Measurements from ENCODE around the gene NTSR1.

NTSR1 gene

DNA sequence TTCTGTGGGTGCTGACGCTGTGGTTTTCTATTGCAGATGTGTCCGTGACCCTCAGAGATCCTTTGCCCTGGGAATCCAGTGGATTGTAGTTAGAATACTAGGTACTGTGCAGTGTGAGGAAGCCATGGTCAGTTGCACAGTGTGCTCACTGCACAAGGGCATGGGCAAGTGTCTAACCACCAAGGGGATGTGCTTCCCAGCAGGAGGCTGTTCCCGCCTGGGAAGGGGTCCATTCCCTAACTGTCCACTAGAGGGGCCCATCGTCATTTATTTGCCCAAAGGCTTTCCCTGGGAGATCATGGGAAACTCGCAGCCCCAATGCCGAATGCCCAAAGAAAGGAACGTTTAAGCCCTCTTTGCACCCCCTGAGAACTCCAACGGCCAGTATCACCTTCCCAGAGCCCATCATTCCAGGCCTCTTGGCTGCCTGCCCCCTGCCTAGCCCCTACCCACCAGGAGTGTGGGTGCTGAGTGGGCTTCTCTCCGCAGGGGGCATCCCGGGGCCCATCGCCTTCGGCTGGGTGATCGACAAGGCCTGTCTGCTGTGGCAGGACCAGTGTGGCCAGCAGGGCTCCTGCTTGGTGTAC, 40.1 kb upstream of the NTSR1 start:
- H3K27me3 ChIP-seq (ENCODE audit: insufficient read depth, low read length, poor library complexity, severe bottlenecking): no peaks in the 10 kb centered on the region
- no peaks in the 10 kb centered on the region for H3F3A ChIP-seq (ENCODE audit: low read depth)
- H3K9me2 ChIP-seq (replicated peaks; ENCODE audit: low read depth, low read length): no peaks in the 10 kb centered on the region
- H3K4me3 ChIP-seq (ENCODE audit: low read length, poor library complexity, severe bottlenecking): no peak overlapping the region
- H3K9me3 ChIP-seq (ENCODE audit: insufficient read depth, low read depth, low read length): no peaks in the 10 kb centered on the region
- H3K4me2 ChIP-seq (ENCODE audit: low read depth, low read length, poor library complexity, severe bottlenecking): no peak overlapping the region
- TF ChIP-seq EZH2phosphoT487 (IDR thresholded peaks at IDR 0.05; ENCODE audit: borderline replicate concordance): no peak
- TF ChIP-seq CTCF (conservative IDR thresholded peaks at IDR 0.05; ENCODE audit: low read length): peak; percentile 80
- H3K4me1 ChIP-seq (ENCODE audit: insufficient read depth, low read length, poor library complexity, severe bottlenecking): no peaks in the 10 kb centered on the region
- H3K36me3 ChIP-seq (ENCODE audit: insufficient read depth, low read length): peaks cover 28% of the 10 kb centered on the region; the same call in 1 of the 2 replicates
- H3K9ac ChIP-seq (ENCODE audit: low read depth, low read length, poor library complexity, severe bottlenecking): no peak overlapping the region
- no peak overlapping the region for H2AFZ ChIP-seq (ENCODE audit: low read length)
- no peaks in the 10 kb centered on the region for H3K79me2 ChIP-seq (ENCODE audit: insufficient read depth, low read length)
- H4K20me1 ChIP-seq (ENCODE audit: insufficient read depth, low read length, poor library complexity, severe bottlenecking): no peaks in the 10 kb centered on the region

DNA sequence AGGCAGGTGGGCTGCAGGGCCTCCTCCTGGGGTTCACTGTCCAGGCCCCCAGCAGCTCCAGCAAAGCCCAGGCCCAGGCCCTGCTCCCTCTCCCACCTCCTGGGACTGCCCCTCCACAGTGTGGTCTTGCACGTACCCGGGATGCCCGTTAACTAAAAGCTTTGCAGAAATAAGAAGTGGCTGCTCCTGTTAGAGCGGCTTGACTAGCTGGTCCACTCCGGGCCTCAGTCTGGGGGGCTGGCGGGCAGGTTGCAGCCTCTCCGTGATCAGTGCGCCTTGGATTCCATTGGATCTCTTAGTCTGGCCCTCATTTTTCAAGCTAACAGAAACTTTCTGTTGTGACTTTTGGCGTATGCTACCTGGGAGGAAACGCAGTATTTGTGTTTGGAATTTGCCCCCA, 39.4 kb upstream of the NTSR1 start:
- H3K36me3 ChIP-seq (ENCODE audit: insufficient read depth, low read length): peaks cover 25% of the 10 kb centered on the region; the same call in 1 of the 2 replicates
- H3K9ac ChIP-seq (ENCODE audit: low read depth, low read length, poor library complexity, severe bottlenecking): no peak overlapping the region
- TF ChIP-seq EZH2phosphoT487 (IDR thresholded peaks at IDR 0.05; ENCODE audit: borderline replicate concordance): no peak
- no peak for TF ChIP-seq CTCF (conservative IDR thresholded peaks at IDR 0.05; ENCODE audit: low read length)
- H3K9me3 ChIP-seq (ENCODE audit: insufficient read depth, low read depth, low read length): no peaks in the 10 kb centered on the region
- H3K79me2 ChIP-seq (ENCODE audit: insufficient read depth, low read length): no peaks in the 10 kb centered on the region
- no peak overlapping the region for H3K4me3 ChIP-seq (ENCODE audit: low read length, poor library complexity, severe bottlenecking)
- no peaks in the 10 kb centered on the region for H3K27me3 ChIP-seq (ENCODE audit: insufficient read depth, low read length, poor library complexity, severe bottlenecking)
- H3F3A ChIP-seq (ENCODE audit: low read depth): no peaks in the 10 kb centered on the region
- H4K20me1 ChIP-seq (ENCODE audit: insufficient read depth, low read length, poor library complexity, severe bottlenecking): no peaks in the 10 kb centered on the region
- no peak overlapping the region for H2AFZ ChIP-seq (ENCODE audit: low read length)
- H3K4me2 ChIP-seq (ENCODE audit: low read depth, low read length, poor library complexity, severe bottlenecking): no peak overlapping the region
- H3K4me1 ChIP-seq (ENCODE audit: insufficient read depth, low read length, poor library complexity, severe bottlenecking): no peaks in the 10 kb centered on the region
- H3K9me2 ChIP-seq (replicated peaks; ENCODE audit: low read depth, low read length): no peaks in the 10 kb centered on the region

DNA sequence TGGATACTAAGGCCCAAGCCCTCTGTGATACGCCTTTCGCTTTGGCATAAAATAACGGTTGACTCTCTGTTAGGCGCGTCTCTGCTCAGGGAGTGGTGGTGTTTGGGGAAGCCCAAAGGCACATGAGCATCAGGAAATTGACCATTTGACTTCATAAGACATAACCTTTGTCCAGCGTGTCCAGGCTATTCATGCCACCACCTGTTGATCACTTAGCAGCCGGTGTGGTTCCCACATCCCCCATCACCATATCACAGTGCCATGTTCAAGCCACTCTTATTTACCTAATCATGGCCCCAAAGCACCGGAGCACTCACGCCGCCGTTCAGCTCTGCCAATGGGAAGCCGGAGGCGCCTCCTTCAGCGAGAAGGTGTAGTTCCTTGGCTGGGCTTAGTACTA, 38.5 kb upstream of the NTSR1 start:
- H3K9ac ChIP-seq (ENCODE audit: low read depth, low read length, poor library complexity, severe bottlenecking): no peak overlapping the region
- peaks cover 21% of the 10 kb centered on the region; the same call in 1 of the 2 replicates for H3K36me3 ChIP-seq (ENCODE audit: insufficient read depth, low read length)

More for the DNA sequence above, 38.5 kb upstream of the NTSR1 start:
- Histone ChIP-seq H3K79me2 (ENCODE audit: insufficient read depth, low read length) (no peaks in the 10 kb centered on the region), H3K9me2 (replicated peaks; ENCODE audit: low read depth, low read length) (no peaks in the 10 kb centered on the region), H3K4me3 (ENCODE audit: low read length, poor library complexity, severe bottlenecking) (no peak overlapping the region), H3K27me3 (ENCODE audit: insufficient read depth, low read length, poor library complexity, severe bottlenecking) (no peaks in the 10 kb centered on the region), H3K4me1 (ENCODE audit: insufficient read depth, low read length, poor library complexity, severe bottlenecking) (no peaks in the 10 kb centered on the region), H3K9me3 (ENCODE audit: insufficient read depth, low read depth, low read length) (no peaks in the 10 kb centered on the region), H4K20me1 (ENCODE audit: insufficient read depth, low read length, poor library complexity, severe bottlenecking) (no peaks in the 10 kb centered on the region), H2AFZ (ENCODE audit: low read length) (no peak overlapping the region), H3F3A (ENCODE audit: low read depth) (no peaks in the 10 kb centered on the region), H3K4me2 (ENCODE audit: low read depth, low read length, poor library complexity, severe bottlenecking) (no peak overlapping the region)
- no peak for TF ChIP-seq CTCF (conservative IDR thresholded peaks at IDR 0.05; ENCODE audit: low read length)
- no peak for TF ChIP-seq EZH2phosphoT487 (IDR thresholded peaks at IDR 0.05; ENCODE audit: borderline replicate concordance)

Measured in Loucy (cell line).